HG03439 (cell line): ENCODE data around the gene ODF4.
"Not testable (repeated sequence)": the region's sequence is repeated elsewhere in the genome, so short reads cannot be mapped to it uniquely, and the experiment has no call there.

Source experiments
- ATAC-seq: cut with Tn5 transposase; IDR thresholded peaks from one replicate; pipeline ENCODE4 v1.9.1; 2021; ENCODE audit warnings: mild to moderate bottlenecking, moderate library complexity; ENCODE audit not compliant: unreplicated experiment

The ODF4 gene

GRCh38 chr17:8365143-8365542, 25.5 kb downstream of the ODF4 start:
- ATAC-seq = no peak

- ATAC-seq = no peak
Observed at GRCh38 chr17:8366231-8366630, 26.6 kb downstream of the ODF4 start.

GRCh38 chr17:8368193-8368592, 28.6 kb downstream of the ODF4 start:
- no peak for ATAC-seq

GRCh38 chr17:8369944-8370343, 30.3 kb downstream of the ODF4 start:
- ATAC-seq = no peak

GRCh38 chr17:8371786-8372185, 32.1 kb downstream of the ODF4 start:
- no peak for ATAC-seq

- no peak for ATAC-seq
Observed at GRCh38 chr17:8372422-8372821, 32.8 kb downstream of the ODF4 start.

GRCh38 chr17:8373856-8374255, 34.2 kb downstream of the ODF4 start:
- ATAC-seq = not testable (repeated sequence)

- ATAC-seq = no peak
Observed at GRCh38 chr17:8375738-8376259, 36.2 kb downstream of the ODF4 start.

- peak; percentile 87 for ATAC-seq
Observed at GRCh38 chr17:8376271-8377067, 36.8 kb downstream of the ODF4 start, which contains the start of gene KRABD2. KRABD2 (minus strand) TSS chr17:8376704.

- no peak for ATAC-seq
Observed at GRCh38 chr17:8377422-8377821, 37.8 kb downstream of the ODF4 start.

- not testable (repeated sequence) for ATAC-seq
Observed at GRCh38 chr17:8378117-8378516, 38.5 kb downstream of the ODF4 start.

- ATAC-seq = no peak
Observed at GRCh38 chr17:8380049-8380448, 40.4 kb downstream of the ODF4 start.

GRCh38 chr17:8382052-8382879, 42.6 kb downstream of the ODF4 start:
- no peak for ATAC-seq

GRCh38 chr17:8382880-8383142, 43.2 kb downstream of the ODF4 start:
- no peak for ATAC-seq

GRCh38 chr17:8383143-8383822, 43.6 kb downstream of the ODF4 start, which contains the start of gene RPL26:
RPL26 (minus strand) TSS chr17:8383193; CDS start chr17:8382310, 883 bp downstream.
- peak; percentile 91 for ATAC-seq

- no peak for ATAC-seq
Observed at GRCh38 chr17:8384801-8385378, 45.2 kb downstream of the ODF4 start.

- no peak for ATAC-seq
Observed at GRCh38 chr17:8386841-8387240, 47.2 kb downstream of the ODF4 start.

- no peak for ATAC-seq
Observed at GRCh38 chr17:8387914-8388651, 48.4 kb downstream of the ODF4 start.

- ATAC-seq = no peak
Observed at GRCh38 chr17:8391711-8392110, 52.1 kb downstream of the ODF4 start.

- no peak for ATAC-seq
Observed at GRCh38 chr17:8392274-8392673, 52.6 kb downstream of the ODF4 start.
